Adipose tissue (tissue), 3 donors: ENCODE results near the gene AACS. TPM values are rescaled to one million over a fixed set of nuclear protein-coding genes. Genes with fewer than 3 reads are reported as not detected.

Experiments used
- H3K27ac ChIP-seq: one replicate; pipeline ENCODE4 v1.5.1; 2013; ENCODE audit warnings: low read depth, low read length
- WGBS, 3 donors: extraction: QIAGEN DNeasy Blood & Tissue Kit; methylation state at CpG; one replicate each; pipeline ENCODE4 v1.1.7; 2013; 5-methylcytosine and 5-hydroxymethylcytosine counted together
- polyA plus RNA-seq, 3 donors: library from polyadenylated mRNA; stranded (reverse); fragments of 200-250 nt; gene quantifications; one replicate each; pipeline ENCODE4 v1.2.3, GENCODE V29; 2013
- donor health status: healthy with polysubstance abuse.
- donor health status: Bipolar disorder and iron deficiency.
- donor health status: healthy.

AACS gene
- polyA plus RNA-seq, 3 donors, result 32.8 to 79.0 (median 35.0) TPM

- no peak overlapping the region for H3K27ac ChIP-seq
- WGBS, 3 donors, result 0 to 1% (median 0%) methylated on average over 61 to 90 of the region's 90 CpGs
Measured at GRCh38 chr12:125186471-125187147, 121.4 kb downstream of the AACS start.

GRCh38 chr12:125187148-125187745, 122.0 kb downstream of the AACS start:
- WGBS, 3 donors, result 1 to 2% (median 1%) methylated on average over 38 to 41 of the region's 41 CpGs

DNA sequence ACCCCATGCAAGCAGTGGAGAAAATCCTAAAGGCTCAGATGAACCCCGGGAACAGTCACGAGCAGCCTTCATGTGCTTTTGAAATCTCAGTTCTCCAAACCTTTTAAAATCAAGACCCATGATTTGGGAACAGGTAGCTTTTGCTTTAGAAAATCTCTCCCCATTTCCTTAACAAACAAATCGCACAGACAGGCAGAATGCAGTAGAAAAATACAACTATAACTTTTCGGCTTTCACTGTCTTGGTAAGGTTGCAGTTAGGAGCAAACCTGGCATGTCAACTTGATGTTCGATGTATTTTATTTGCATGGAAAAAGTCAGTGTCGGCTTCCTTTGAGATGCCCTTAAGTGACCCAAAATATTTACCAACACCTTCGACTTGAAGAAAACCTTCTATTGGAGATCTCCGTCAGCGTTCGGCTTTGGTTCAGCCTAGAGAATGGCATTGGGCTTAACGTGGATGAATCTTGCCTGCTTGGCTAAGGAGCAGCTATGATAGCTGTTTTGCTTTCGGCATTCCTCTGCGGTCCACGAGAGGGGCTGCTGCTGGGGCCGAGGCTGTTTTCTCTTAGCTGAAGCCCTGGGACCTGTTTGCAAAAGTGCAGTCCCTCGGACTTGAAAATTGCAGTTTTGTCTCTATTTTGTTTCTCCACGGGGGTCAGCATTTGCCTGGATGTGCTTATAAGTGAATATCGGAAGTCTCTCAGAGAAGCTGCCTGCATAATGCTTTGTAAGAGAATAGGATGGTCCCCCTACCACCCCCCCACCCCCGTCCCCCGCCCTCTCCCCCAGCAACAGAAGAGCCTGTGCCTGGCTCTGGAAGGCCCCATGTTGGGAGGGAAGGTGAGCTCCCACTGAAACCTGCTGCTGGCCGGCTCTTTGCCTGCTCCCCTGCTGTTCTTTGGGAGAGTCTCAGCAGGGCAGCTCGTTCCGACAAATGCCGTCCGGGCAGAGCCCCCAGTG, 122.8 kb downstream of the AACS start:
- WGBS, 3 donors, result 3 to 5% (median 3%) methylated on average over 25 of the region's 25 CpGs
- H3K27ac ChIP-seq, result no peak overlapping the region

More at GRCh38 chr12:125187148-125187745, 122.0 kb downstream of the AACS start:
- H3K27ac ChIP-seq, result no peak overlapping the region

DNA sequence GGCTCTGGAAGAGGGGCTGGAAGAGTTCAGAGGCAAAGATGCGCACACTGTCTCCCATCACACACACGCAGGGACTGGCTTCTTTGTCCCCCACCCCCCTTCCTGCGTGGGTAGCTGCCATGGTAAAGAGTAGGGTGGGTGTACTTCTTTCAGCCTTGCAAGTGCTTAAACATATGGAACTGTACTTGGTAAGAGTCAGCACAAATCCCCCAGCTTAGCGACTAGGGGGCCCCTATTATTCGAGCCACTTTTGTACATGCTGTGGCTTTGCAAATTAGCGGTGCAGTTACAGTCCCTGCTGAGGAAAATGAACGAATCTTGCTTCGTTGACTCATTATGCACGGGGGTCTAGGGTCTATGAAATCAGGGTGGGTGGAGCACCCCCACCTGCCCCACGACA, 123.8 kb downstream of the AACS start:
- no peak overlapping the region for H3K27ac ChIP-seq
- WGBS, 3 donors, result 8 to 11% (median 10%) methylated on average over 10 of the region's 10 CpGs

GRCh38 chr12:125189502-125189901, 124.3 kb downstream of the AACS start:
- no peak overlapping the region for H3K27ac ChIP-seq
- 18 to 22% (median 22%) methylated on average over 8 of the region's 8 CpGs for WGBS, 3 donors

- H3K27ac ChIP-seq, result no peak overlapping the region
- 64 to 73% (median 72%) methylated on average over 10 of the region's 10 CpGs for WGBS, 3 donors
Measured at GRCh38 chr12:125191361-125192087, 126.3 kb downstream of the AACS start.

DNA sequence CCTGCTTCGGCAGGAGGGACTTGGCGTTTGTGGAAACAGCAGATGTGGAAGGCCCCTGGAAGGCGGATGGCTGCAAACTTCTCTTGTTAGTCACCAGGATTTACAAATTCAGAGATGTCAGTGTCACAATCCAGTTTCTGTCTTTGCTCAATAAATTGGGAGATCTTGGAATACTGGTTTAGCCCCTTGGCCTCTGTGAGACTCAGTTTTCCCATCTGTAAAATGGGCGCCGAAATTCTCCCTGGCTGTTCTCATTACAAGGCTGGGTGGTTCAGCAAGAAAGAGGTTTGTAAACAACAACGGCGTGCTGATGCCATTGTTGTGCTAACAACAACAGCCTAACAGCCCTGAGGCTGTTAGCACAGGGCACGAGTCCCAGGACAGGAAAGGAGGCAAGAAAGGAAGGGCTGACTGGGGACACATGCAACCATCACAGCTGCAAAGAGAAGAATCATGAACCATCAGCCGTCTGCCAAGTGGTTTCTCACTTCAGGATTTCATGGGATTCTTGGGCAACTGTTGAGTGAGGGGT, 127.5 kb downstream of the AACS start:
- H3K27ac ChIP-seq, result no peak overlapping the region
- WGBS, 3 donors, result 63 to 73% (median 68%) methylated on average over 9 of the region's 9 CpGs

Other genes starting within 250 kb of the AACS start
- gene SCARB1, start 201.6 kb upstream of the AACS start, polyA plus RNA-seq, result 10 to 100 TPM; 10.1 to 54.9 (median 22.7) TPM
- gene UBC, start 150.8 kb upstream of the AACS start, polyA plus RNA-seq, result 1,000 to 10,000 TPM in 1 of 3 donors, 100 to 1,000 TPM in 2; 659 to 1,386 (median 902) TPM
- 10 to 100 TPM in 1 of 3 donors, 1 to 10 TPM in 2; 7.8 to 15.1 (median 9.6) TPM for gene DHX37, start 76.3 kb upstream of the AACS start, polyA plus RNA-seq
- 1 to 10 TPM; 1.5 to 3.5 (median 2.7) TPM for gene BRI3BP, start 71.8 kb upstream of the AACS start, polyA plus RNA-seq
- gene TMEM132B, start 121.0 kb downstream of the AACS start, polyA plus RNA-seq, result under 1 TPM; 0.05 to 0.18 (median 0.11) TPM